ENCODE measurements around the gene WWOX.

Gene WWOX

DNA sequence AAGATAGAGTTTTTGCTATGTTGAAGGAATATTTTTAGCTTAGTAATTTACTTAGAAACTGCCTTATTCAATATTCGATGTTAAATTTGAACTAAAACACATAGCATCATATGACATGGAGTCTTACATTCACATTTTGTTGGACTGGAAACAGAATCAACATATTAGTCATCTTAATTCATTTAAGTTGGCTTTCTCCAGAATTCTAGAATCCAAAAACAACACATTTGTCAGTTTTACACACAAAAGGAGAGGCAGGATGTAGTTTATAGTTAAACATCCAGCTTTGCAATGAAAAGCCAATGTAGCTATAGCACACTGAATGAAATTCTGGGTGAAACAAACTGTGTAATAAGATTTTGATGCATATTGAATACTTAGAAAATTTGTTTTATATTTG, 43.3 kb downstream of the WWOX start:
- DNase-seq (ENCODE audit: low spot score), result no peak

DNA sequence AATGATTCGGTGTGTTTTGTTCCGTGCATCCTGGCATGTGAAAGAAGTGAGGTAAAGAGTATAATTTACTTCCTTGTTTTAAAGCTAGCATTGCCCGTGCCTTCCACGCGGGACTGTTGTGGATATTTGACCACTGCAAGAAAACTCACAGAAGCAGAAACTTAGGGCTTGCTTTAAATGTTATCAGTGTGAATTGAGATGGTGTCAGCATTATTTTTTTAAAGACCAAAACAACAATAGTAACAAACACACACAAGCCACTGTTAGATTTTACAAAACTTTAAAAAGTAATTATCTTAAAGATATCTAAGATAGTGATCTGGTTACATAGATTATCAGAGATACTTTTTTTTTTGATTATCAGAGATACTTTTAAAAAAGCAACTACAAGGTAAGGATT, 47.4 kb downstream of the WWOX start:
- DNase-seq (ENCODE audit: low spot score), result no peak

DNA sequence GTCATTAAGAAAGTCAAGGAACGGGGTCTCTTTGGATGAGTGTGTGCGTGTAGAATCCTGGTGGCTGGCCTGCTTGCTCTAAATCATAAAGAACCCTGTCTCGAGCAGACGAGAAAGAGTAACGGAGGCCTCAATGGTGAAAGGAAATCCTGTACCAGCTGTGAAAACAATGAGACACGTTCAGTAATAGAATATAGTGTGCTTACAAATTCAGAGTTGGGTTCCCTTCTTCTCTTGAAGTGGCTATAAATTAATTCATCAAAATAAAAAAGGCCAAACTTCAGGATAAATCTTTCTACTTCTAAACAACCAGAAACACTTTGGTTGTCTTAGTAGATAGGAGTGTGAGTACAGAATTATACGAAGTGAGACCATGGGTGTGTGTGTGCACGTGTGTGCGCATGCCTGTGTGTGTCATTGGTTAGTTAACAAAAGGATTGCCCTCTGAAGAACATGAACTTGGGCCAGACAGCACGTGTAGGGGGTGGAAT, 48.5 kb downstream of the WWOX start:
- no peak for DNase-seq (ENCODE audit: low spot score)

- no peak for DNase-seq (ENCODE audit: low spot score)
Measured at GRCh38 chr16:78150233-78150632, 50.8 kb downstream of the WWOX start.

- DNase-seq (ENCODE audit: low spot score), result no peak
Measured at GRCh38 chr16:78154729-78155461, 55.4 kb downstream of the WWOX start.

- no peak for DNase-seq (ENCODE audit: low spot score)
Measured at GRCh38 chr16:78155791-78156345, 56.4 kb downstream of the WWOX start.

DNA sequence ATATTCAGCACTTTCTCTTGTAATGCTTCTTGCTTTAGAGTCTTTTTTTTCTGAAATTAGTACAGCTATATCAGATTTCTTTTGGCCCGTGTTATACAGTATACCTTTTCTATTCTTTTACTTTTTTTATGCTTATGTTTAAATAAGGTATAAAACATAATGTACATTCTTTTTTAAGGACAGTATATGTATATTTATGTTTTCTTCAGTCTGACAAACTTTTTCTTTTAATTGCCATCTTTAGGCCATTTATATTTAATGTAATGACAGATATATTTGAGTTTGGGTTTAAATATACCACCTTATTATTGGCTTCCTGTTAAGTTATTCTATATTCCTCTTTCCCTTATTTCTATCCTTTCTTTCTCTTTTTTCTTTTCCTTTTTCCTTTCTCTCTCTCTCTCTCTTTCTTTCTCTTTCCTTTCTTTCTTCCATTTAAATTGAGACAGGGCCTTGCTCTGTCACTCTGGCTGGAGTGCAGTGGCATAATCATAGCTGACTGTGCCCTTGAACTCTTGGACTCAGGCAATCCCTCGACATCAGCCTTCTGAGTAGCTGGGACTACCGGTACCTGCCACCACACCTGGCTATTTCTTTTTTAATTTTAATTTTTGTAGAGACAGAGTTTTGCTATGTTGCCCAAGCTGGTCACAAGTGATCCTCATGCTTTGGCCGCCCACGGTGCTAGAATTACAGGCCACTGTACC, 61.7 kb downstream of the WWOX start:
- DNase-seq (ENCODE audit: low spot score), result no peak

GRCh38 chr16:78163772-78164670, 64.6 kb downstream of the WWOX start:
- DNase-seq (ENCODE audit: low spot score), result no peak

DNA sequence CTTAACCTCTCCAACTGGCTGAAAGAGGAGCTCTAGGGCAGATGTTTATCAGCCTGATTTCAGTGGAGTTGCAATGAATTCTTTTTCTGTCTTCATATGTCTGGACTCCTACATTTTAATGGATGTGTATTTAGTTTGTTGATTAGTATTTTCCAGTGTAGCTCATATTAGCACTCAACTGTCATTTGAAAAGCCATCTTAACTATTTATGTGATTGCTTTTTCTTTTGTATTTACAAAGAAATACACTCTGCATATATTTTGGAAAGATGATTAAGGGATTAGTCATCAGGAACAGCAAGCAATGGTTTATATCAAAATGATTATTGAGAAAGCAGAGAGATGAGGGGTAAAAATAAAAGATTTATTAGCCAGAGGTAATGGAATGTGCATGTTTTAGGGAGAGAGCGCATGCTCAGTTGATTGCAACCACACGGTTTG, 71.1 kb downstream of the WWOX start:
- DNase-seq (ENCODE audit: low spot score), result no peak

DNA sequence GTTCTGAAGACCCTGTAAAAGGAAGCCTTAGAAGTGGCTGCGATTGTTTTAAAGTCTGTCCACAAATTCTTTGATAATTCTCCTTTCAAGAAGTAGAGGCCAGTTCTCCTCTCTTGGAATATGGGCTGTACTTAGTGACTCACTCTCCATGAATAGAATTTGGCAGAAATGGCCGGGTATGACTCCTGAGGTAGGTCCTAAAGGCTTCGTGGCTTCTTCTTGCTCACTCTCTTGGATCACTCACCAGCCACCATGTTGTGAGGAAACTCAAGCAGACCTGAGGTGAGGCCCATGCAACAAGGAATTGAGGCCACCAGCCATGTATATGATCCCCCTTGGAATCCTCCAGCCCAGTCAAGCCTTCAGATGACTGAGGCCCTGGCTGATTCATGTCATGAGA, 75.8 kb downstream of the WWOX start:
- DNase-seq (ENCODE audit: low spot score), result no peak

DNA sequence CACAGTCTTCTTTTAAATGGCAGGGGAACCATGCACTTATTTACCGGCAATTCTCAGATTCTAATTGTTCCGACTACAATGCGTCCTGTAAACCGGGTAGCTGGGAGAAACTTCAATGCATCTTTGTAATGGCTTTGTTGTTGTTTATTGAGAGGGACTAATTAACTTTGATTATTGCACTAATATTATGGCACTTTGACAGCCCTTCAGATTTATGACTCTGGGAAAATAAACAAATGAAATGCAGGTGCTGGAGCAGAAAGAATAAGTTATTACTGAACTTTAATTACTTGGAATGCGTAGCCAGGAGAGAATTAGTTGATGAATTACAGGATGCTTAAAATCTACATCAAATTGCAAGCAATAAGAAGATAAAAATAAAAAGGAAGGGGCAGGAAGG, 77.0 kb downstream of the WWOX start:
- no peak for DNase-seq (ENCODE audit: low spot score)

- no peak for DNase-seq (ENCODE audit: low spot score)
Measured at GRCh38 chr16:78177218-78177617, 77.8 kb downstream of the WWOX start.

DNA sequence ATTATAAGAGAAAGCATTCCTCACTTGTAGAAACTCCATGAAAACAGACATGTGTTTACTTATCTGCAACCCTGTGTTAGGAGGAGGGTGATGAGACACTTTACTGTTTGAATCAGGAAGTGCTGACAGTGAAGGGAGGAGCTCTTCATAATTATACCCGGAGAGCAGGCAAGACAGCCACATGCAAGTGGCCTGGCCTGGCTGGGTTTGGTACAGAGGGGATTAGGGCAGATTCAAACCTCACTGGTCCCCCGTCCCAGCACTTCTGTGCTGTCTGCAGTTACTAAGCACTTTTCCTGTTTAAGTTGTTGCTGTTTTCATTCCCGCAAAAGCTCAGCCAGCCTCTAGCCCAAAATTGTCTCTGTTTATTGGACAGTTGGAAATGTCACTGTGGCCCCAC, 78.5 kb downstream of the WWOX start:
- no peak for DNase-seq (ENCODE audit: low spot score)

DNA sequence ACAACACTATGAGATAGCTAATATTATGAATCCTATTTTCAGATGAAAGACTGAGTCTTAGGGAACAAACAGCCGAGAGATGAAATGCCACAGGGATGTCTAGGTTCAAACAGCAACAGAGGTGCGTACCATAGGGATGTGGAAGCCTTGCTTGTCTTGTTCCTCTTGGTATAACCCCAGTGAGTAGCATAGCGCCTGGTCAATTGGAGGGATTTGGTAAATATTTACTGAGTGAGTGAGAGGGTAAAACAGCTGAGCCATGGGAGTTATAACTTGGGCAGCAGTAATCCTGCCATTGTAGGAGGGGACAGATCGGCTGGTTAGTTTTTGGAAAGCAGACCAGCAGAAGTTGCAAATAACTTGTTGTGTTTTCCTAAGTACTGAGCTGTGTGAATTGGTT, 80.2 kb downstream of the WWOX start:
- no peak for DNase-seq (ENCODE audit: low spot score)

GRCh38 chr16:78180349-78180748, 80.9 kb downstream of the WWOX start:
- no peak for DNase-seq (ENCODE audit: low spot score)

GRCh38 chr16:78183437-78184237, 84.2 kb downstream of the WWOX start:
- DNase-seq (ENCODE audit: low spot score), result no peak

DNA sequence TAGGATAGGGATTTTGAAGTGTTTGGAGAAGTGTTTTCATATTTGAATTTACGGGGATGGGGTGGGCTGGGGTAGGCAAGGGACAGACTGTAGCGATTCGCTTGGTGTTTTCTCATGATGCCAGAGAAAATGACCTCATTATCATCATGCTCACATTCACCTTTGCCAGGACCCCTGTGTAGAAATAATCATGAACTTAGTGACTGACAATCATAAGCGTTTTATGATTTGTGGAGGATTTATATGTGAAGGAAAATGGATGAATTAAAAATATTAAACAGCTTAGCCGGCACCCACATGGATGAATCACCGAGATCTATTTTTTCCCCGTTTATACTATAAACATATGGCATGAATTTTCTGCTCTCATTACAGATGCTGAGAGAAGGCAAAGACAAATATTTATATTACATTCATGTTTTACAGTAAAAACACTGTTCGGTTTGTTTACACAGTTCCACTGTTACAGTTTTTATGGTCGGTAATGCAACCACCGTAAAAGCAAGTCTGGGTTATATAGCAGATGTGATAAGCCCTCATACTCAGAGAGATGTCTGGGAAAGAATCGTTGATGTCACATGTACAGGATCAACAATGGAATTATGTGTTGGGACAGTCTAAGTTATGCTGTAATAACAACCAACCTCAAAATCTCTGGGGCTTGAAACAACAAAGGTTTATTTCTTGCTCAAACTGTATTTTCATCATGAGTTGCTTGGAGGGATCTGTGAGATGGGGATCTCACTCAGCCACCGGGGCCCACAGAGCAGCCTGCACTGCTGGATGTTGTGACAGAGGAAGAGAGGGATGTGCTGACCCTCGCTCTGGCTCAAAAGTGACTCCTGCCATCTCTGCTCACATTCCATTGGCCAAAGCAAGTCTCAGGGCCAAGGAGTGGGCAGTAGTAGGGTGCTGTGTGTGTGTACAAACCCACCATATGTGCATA, 85.1 kb downstream of the WWOX start:
- peak; percentile 31 for DNase-seq (ENCODE audit: low spot score)

DNA sequence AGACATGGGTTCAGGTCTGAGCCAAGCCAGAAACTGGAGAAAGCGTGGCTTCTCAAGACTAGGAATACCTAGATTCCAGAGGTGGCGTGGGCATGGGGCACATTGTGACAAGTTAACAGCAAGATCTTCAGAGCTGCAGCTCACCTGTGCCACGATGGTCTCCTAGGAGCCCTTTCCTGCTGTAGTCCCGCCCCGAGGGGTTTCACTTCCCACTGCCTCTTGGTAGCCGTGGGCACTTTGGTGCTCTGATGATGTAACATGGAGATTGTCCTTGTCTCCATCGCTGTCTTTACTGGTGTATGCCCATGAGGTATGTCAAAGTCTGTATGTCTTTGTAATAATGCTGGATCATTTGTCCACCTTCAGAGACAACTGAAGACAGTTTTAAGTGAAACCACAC, 89.7 kb downstream of the WWOX start:
- no peak for DNase-seq (ENCODE audit: low spot score)

DNA sequence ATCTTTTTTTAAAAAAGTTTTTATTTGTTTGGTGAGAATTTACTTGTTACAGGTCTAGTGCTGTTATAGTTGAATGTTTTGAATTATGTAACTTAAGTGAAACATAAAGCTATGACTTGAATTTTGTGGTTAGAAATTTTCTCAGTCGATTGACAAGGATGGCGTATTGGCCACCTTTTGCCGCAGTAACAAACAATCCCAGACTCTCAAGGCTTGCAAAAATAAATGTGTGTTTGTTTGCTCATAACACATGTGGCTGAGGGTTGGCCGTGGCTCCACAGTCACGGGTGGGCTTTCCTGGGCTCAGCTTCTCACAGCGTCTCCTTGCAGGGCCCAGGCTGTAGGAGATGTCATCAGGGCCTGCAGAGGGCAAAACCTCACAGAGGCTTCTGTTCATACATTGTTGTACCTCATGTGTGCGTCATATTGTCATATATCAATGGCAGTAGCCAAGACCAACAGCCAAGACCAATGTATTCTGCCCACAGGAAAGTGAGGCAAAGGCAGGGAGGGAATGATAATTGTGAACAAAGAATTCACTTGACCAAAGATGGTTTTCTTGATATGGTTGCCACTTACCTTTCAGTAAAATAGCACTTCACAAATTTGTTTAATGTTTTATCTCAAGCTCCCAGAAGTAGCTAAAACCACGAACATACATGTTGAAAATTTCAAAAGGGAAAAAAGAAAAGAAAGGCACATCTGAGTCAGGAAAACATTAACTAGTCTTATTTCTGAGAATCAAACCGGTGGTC, 93.5 kb downstream of the WWOX start:
- no peak for DNase-seq (ENCODE audit: low spot score)

GRCh38 chr16:78194948-78195347, 95.5 kb downstream of the WWOX start:
- DNase-seq (ENCODE audit: low spot score), result no peak

Data from AG08395 (cell line).